Stimulated activated CD8-positive, alpha-beta memory T cell treated with anti-CD3 and anti-CD28 coated beads, Interleukin-7, amount 100 ng/mL, for 48 hours (primary cell): ENCODE measurements around the gene ENOPH1.
"Not testable (repeated sequence)": the region's sequence is repeated elsewhere in the genome, so short reads cannot be mapped to it uniquely, and the experiment has no call there.

Source experiments
- DNase-seq, 2 donors: peaks; one replicate each; pipeline ENCODE4 v3.0.0-alpha.2; 2020; ENCODE audit warnings: low read depth in 1 of 2; ENCODE audit errors: extremely low read depth in 1 of 2

Gene ENOPH1

GRCh38 chr4:82467471-82467870, 37.1 kb downstream of the ENOPH1 start:
- no peak for DNase-seq

- no peak for DNase-seq
Measured at GRCh38 chr4:82469791-82470345, 39.5 kb downstream of the ENOPH1 start.

GRCh38 chr4:82473080-82473479, 42.7 kb downstream of the ENOPH1 start:
- not testable (repeated sequence) for DNase-seq

- DNase-seq, result no peak
Measured at GRCh38 chr4:82473621-82474164, 43.3 kb downstream of the ENOPH1 start.

GRCh38 chr4:82475931-82476330, 45.5 kb downstream of the ENOPH1 start:
- DNase-seq, result not testable (repeated sequence)

GRCh38 chr4:82477469-82477868, 47.1 kb downstream of the ENOPH1 start:
- DNase-seq, result not testable (repeated sequence)

- no peak for DNase-seq
Measured at GRCh38 chr4:82479562-82479961, 49.2 kb downstream of the ENOPH1 start.

- DNase-seq, result no peak
Measured at GRCh38 chr4:82480771-82481505, 50.5 kb downstream of the ENOPH1 start.

GRCh38 chr4:82481506-82481840, 51.1 kb downstream of the ENOPH1 start:
- no peak for DNase-seq

- no peak for DNase-seq
Measured at GRCh38 chr4:82482387-82482786, 52.0 kb downstream of the ENOPH1 start.

GRCh38 chr4:82484996-82485783, 54.8 kb downstream of the ENOPH1 start:
- DNase-seq, result no peak

- DNase-seq, result no peak
Measured at GRCh38 chr4:82489076-82489475, 58.7 kb downstream of the ENOPH1 start.

- no peak for DNase-seq
Measured at GRCh38 chr4:82489987-82490386, 59.6 kb downstream of the ENOPH1 start.

- no peak for DNase-seq
Measured at GRCh38 chr4:82491251-82491960, 61.0 kb downstream of the ENOPH1 start.

GRCh38 chr4:82493721-82494425, 63.5 kb downstream of the ENOPH1 start:
- no peak for DNase-seq

GRCh38 chr4:82495666-82496065, 65.3 kb downstream of the ENOPH1 start:
- DNase-seq, result no peak

GRCh38 chr4:82496349-82496748, 66.0 kb downstream of the ENOPH1 start:
- DNase-seq, result no peak

GRCh38 chr4:82499738-82500434, 69.5 kb downstream of the ENOPH1 start:
- no peak for DNase-seq

- no peak for DNase-seq
Measured at GRCh38 chr4:82500435-82501153, 70.2 kb downstream of the ENOPH1 start.
